ENCODE results near the gene OTOGL.
"Not testable (repeated sequence)": the region's sequence is repeated elsewhere in the genome, so short reads cannot be mapped to it uniquely, and the experiment has no call there.

The OTOGL gene

GRCh38 chr12:80299219-80299618, 199.9 kb downstream of the OTOGL start:
- TF ChIP-seq CTCF (IDR thresholded peaks at IDR 0.05; ENCODE audit: low read depth, low read length, missing control alignments) = no peak
- no peak for DNase-seq (ENCODE audit: extremely low read depth, low read depth)
- H3K4me3 ChIP-seq (replicated peaks; ENCODE audit: low read depth, low read length) = no peak overlapping the region

- DNase-seq (ENCODE audit: extremely low read depth, low read depth) = no peak
- H3K4me3 ChIP-seq (replicated peaks; ENCODE audit: low read depth, low read length) = no peak overlapping the region
- TF ChIP-seq CTCF (IDR thresholded peaks at IDR 0.05; ENCODE audit: low read depth, low read length, missing control alignments) = no peak
Observed at GRCh38 chr12:80299976-80300375, 200.6 kb downstream of the OTOGL start.

- H3K4me3 ChIP-seq (replicated peaks; ENCODE audit: low read depth, low read length); DNase-seq (ENCODE audit: extremely low read depth, low read depth): not testable (repeated sequence)
Observed at GRCh38 chr12:80307436-80307835, 208.1 kb downstream of the OTOGL start.

- TF ChIP-seq CTCF (IDR thresholded peaks at IDR 0.05; ENCODE audit: low read depth, low read length, missing control alignments) = no peak
- no peak overlapping the region for H3K4me3 ChIP-seq (replicated peaks; ENCODE audit: low read depth, low read length)
- no peak for DNase-seq (ENCODE audit: extremely low read depth, low read depth)
Observed at GRCh38 chr12:80313209-80313608, 213.9 kb downstream of the OTOGL start.

- no peak for DNase-seq (ENCODE audit: extremely low read depth, low read depth)
- TF ChIP-seq CTCF (IDR thresholded peaks at IDR 0.05; ENCODE audit: low read depth, low read length, missing control alignments) = no peak
- no peak overlapping the region for H3K4me3 ChIP-seq (replicated peaks; ENCODE audit: low read depth, low read length)
Observed at GRCh38 chr12:80314741-80315140, 215.4 kb downstream of the OTOGL start.

GRCh38 chr12:80316222-80316621, 216.9 kb downstream of the OTOGL start:
- no peak for TF ChIP-seq CTCF (IDR thresholded peaks at IDR 0.05; ENCODE audit: low read depth, low read length, missing control alignments)
- DNase-seq (ENCODE audit: extremely low read depth, low read depth) = no peak
- H3K4me3 ChIP-seq (replicated peaks; ENCODE audit: low read depth, low read length) = no peak overlapping the region

GRCh38 chr12:80317307-80317706, 218.0 kb downstream of the OTOGL start:
- TF ChIP-seq CTCF (IDR thresholded peaks at IDR 0.05; ENCODE audit: low read depth, low read length, missing control alignments) = no peak
- H3K4me3 ChIP-seq (replicated peaks; ENCODE audit: low read depth, low read length) = no peak overlapping the region
- DNase-seq (ENCODE audit: extremely low read depth, low read depth) = no peak
